ENCODE data around the gene SLC7A4.
"Not testable (repeated sequence)": the region's sequence is repeated elsewhere in the genome, so short reads cannot be mapped to it uniquely, and the experiment has no call there.

DNA sequence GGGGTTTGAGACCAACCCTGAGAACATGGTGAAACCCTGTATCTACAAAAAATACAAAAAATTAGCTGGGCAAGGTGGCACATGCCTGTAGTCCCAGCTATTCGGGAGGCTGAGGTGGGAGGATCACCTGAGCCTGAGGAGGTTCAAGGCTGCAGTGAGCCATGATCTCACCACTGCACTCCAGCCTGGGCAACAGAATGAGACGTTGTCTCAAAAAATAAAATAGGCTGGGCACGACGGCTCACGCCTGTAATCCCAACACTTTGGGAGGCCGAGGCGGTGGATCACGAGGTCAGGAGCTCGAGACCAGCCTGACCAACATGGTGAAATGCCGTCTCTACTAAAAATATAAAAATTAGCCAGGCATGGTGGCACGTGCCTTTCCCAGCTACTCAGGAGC lies 32.1 kb upstream of the SLC7A4 start:
- TF ChIP-seq, protein P1, sequence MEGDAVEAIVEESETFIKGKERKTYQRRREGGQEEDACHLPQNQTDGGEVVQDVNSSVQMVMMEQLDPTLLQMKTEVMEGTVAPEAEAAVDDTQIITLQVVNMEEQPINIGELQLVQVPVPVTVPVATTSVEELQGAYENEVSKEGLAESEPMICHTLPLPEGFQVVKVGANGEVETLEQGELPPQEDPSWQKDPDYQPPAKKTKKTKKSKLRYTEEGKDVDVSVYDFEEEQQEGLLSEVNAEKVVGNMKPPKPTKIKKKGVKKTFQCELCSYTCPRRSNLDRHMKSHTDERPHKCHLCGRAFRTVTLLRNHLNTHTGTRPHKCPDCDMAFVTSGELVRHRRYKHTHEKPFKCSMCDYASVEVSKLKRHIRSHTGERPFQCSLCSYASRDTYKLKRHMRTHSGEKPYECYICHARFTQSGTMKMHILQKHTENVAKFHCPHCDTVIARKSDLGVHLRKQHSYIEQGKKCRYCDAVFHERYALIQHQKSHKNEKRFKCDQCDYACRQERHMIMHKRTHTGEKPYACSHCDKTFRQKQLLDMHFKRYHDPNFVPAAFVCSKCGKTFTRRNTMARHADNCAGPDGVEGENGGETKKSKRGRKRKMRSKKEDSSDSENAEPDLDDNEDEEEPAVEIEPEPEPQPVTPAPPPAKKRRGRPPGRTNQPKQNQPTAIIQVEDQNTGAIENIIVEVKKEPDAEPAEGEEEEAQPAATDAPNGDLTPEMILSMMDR (IDR thresholded peaks at IDR 0.05), result not testable (repeated sequence)
- not testable (repeated sequence) for TF ChIP-seq ZFX (IDR thresholded peaks at IDR 0.05; ENCODE audit: borderline replicate concordance)
